ENCODE data around the gene MARCHF10. TPM values are rescaled to one million over a fixed set of nuclear protein-coding genes. Genes with fewer than 3 reads are reported as not detected.

The MARCHF10 gene
- polyA plus RNA-seq, 3 donors = not detected

DNA sequence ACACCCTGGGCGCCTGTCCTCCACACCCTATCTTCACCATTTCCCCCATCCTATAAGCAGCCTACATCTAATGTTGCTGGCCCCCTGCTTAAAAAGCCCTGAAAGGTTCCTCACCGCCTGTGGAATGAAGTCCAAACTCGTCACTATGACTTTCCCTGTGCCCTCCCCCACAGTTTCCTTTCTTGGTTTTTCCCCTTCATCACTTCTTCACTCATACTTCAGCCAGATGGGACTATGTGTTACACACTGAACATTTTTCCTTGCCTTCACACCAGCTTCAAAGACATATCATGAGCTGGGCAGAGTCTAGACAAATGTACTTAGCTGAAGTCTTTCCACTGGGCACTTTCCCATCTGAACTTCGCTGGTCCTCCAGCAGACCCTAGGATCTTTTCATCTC lies 1.5 kb upstream of the MARCHF10 start:
- WGBS (ENCODE audit: insufficient coverage) = 88% methylated on average over 4 of the region's 4 CpGs
- no peak for DNase-seq
- H3K4me1 Mint-ChIP-seq = peaks cover 4% of the 10 kb centered on the region
- intact Hi-C loops (cut with micrococcal nuclease) = no loop called here
- peaks cover 14 to 19% (median 15%) of the 10 kb centered on the region in 3 donors for H3K27me3 Mint-ChIP-seq (ENCODE audit: low read depth in 3 of 3)
- H3K79me2 ChIP-seq (ENCODE audit: insufficient read depth, low read length) = no peaks in the 10 kb centered on the region
- H3K4me3 Mint-ChIP-seq = no peak overlapping the region
- H3K36me3 ChIP-seq (replicated peaks in 1 of 2; ENCODE audit: control insufficient read depth in 1 of 2, insufficient read depth in 2 of 2, low read length in 2 of 2) = no peaks in the 10 kb centered on the region
- H2AFZ ChIP-seq (ENCODE audit: insufficient read depth, low read depth, low read length, poor library complexity, severe bottlenecking) = no peak overlapping the region
- no peaks in the 10 kb centered on the region for H3K36me3 Mint-ChIP-seq
- no peak overlapping the region for H3K4me3 ChIP-seq (replicated peaks in 1 of 3; ENCODE audit: low read depth in 2 of 3, low read length in 3 of 3)
- H3K9me3 ChIP-seq (replicated peaks in 1 of 2; ENCODE audit: control insufficient read depth in 1 of 2, insufficient read depth in 1 of 2, low read length in 2 of 2) = no peaks in the 10 kb centered on the region
- peaks cover 8 to 21% of the 10 kb centered on the region in 2 donors for H3K27me3 ChIP-seq (ENCODE audit: control insufficient read depth in 2 of 2, insufficient read depth in 2 of 2, low read length in 2 of 2)
- H3K27ac Mint-ChIP-seq = no peak overlapping the region
- peaks cover 0 to 5% of the 10 kb centered on the region in 2 donors for H3K4me1 ChIP-seq (ENCODE audit: control insufficient read depth in 1 of 2, insufficient read depth in 2 of 2, low read length in 2 of 2)
- no peak overlapping the region for H3K27ac ChIP-seq (ENCODE audit: low read depth in 1 of 2, low read length in 2 of 2)
- H3K9ac ChIP-seq (ENCODE audit: insufficient read depth, low read length, poor library complexity, severe bottlenecking) = no peak overlapping the region
- no peaks in the 10 kb centered on the region for H4K20me1 ChIP-seq (ENCODE audit: insufficient read depth, low read length)
- no peak overlapping the region for H3K4me2 ChIP-seq (replicated peaks; ENCODE audit: extremely low read depth, low read length, poor library complexity, severe bottlenecking)
- peaks cover 0 to 5% (median 2%) of the 10 kb centered on the region in 7 donors for H3K9me3 Mint-ChIP-seq
- TF ChIP-seq, protein P1, sequence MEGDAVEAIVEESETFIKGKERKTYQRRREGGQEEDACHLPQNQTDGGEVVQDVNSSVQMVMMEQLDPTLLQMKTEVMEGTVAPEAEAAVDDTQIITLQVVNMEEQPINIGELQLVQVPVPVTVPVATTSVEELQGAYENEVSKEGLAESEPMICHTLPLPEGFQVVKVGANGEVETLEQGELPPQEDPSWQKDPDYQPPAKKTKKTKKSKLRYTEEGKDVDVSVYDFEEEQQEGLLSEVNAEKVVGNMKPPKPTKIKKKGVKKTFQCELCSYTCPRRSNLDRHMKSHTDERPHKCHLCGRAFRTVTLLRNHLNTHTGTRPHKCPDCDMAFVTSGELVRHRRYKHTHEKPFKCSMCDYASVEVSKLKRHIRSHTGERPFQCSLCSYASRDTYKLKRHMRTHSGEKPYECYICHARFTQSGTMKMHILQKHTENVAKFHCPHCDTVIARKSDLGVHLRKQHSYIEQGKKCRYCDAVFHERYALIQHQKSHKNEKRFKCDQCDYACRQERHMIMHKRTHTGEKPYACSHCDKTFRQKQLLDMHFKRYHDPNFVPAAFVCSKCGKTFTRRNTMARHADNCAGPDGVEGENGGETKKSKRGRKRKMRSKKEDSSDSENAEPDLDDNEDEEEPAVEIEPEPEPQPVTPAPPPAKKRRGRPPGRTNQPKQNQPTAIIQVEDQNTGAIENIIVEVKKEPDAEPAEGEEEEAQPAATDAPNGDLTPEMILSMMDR (IDR thresholded peaks at IDR 0.05) = no peak

DNA sequence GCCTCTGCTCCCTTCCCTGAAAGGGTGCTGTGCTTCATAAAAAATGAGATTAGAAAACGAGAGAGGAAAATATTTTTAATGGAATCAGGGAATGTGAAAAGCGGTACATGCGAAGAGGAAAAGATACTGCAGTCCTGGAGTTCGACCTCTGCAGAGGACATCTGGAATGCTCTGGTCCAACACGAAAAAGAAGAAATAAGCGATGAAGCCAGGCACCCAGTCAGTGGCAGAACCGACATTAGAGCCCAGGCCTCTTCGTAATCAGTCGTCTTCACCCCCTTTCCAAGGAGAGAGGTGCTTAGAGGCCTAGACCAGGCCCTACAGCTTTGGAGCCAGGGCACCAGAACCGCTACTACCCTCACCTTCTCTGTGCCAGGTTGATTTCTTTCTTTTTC lies 459 bp upstream of the MARCHF10 start:
- Histone ChIP-seq H3K4me3 (replicated peaks in 1 of 3; ENCODE audit: low read depth in 2 of 3, low read length in 3 of 3) (no peak overlapping the region), H4K20me1 (ENCODE audit: insufficient read depth, low read length) (no peaks in the 10 kb centered on the region), H3K79me2 (ENCODE audit: insufficient read depth, low read length) (no peaks in the 10 kb centered on the region), H3K27me3 (ENCODE audit: control insufficient read depth in 2 of 2, insufficient read depth in 2 of 2, low read length in 2 of 2) (peaks cover 8 to 21% of the 10 kb centered on the region in 2 donors), H3K27ac (ENCODE audit: low read depth in 1 of 2, low read length in 2 of 2) (no peak overlapping the region), H3K9ac (ENCODE audit: insufficient read depth, low read length, poor library complexity, severe bottlenecking) (no peak overlapping the region), H3K4me1 (ENCODE audit: control insufficient read depth in 1 of 2, insufficient read depth in 2 of 2, low read length in 2 of 2) (peaks cover 0 to 5% of the 10 kb centered on the region in 2 donors), H3K4me2 (replicated peaks; ENCODE audit: extremely low read depth, low read length, poor library complexity, severe bottlenecking) (no peak overlapping the region), H3K9me3 (replicated peaks in 1 of 2; ENCODE audit: control insufficient read depth in 1 of 2, insufficient read depth in 1 of 2, low read length in 2 of 2) (no peaks in the 10 kb centered on the region), H3K36me3 (replicated peaks in 1 of 2; ENCODE audit: control insufficient read depth in 1 of 2, insufficient read depth in 2 of 2, low read length in 2 of 2) (no peaks in the 10 kb centered on the region), H2AFZ (ENCODE audit: insufficient read depth, low read depth, low read length, poor library complexity, severe bottlenecking) (no peak overlapping the region)
- Mint-ChIP-seq H3K9me3 (peaks cover 0 to 3% (median 0%) of the 10 kb centered on the region in 7 donors), H3K36me3 (no peaks in the 10 kb centered on the region), H3K4me3 (peak overlapping the region; percentile 25 to 66), H3K4me1 (peaks cover 7% of the 10 kb centered on the region), H3K27ac (no peak overlapping the region), H3K27me3 (ENCODE audit: low read depth in 3 of 3) (peaks cover 15 to 19% (median 16%) of the 10 kb centered on the region in 3 donors)
- WGBS (ENCODE audit: insufficient coverage) = 91% methylated on average over 5 of the region's 10 CpGs
- TF ChIP-seq, protein P1 (IDR thresholded peaks at IDR 0.05) = no peak
- no peak for DNase-seq
- intact Hi-C loops (cut with micrococcal nuclease) = no loop called here

All from CD14-positive monocyte (primary cell).